Measurements from ENCODE around the gene CD101.

DNA sequence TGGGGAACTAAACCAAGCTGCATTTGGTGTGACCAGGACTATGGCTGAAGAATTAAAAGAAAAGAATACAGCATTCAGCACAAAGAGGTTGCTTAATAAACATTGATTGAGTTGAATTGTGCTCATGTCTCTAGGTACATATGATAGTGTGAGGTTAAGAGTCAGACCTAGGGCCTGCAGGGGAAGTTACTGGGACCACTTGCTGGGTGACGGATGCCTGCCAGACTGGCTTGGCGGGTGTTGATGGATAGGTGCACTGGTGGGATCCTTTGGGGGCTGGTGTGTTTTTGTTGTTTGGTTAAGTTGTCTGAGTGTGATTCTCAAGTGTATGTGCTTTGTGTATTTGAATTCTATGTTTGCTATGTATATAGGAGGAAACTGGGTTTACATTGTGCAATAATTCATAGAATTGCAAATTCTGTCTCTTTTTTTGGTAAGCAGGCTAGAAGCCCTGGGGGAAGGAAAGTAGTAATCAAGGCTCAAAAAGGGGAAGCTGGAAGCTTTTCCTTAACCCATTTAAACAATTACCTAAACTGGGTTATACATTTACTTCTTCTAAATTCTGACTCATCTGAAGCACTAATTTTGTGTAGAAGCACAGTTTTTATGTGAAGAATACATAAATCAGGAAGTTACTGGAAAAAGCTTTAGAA is 1.8 kb downstream of the CD101 start:
- TF ChIP-seq, protein P1, sequence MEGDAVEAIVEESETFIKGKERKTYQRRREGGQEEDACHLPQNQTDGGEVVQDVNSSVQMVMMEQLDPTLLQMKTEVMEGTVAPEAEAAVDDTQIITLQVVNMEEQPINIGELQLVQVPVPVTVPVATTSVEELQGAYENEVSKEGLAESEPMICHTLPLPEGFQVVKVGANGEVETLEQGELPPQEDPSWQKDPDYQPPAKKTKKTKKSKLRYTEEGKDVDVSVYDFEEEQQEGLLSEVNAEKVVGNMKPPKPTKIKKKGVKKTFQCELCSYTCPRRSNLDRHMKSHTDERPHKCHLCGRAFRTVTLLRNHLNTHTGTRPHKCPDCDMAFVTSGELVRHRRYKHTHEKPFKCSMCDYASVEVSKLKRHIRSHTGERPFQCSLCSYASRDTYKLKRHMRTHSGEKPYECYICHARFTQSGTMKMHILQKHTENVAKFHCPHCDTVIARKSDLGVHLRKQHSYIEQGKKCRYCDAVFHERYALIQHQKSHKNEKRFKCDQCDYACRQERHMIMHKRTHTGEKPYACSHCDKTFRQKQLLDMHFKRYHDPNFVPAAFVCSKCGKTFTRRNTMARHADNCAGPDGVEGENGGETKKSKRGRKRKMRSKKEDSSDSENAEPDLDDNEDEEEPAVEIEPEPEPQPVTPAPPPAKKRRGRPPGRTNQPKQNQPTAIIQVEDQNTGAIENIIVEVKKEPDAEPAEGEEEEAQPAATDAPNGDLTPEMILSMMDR (IDR thresholded peaks at IDR 0.05) = no peak
- TF ChIP-seq POLR2A (IDR thresholded peaks at IDR 0.05) (no peak), POLR2AphosphoS5 (IDR thresholded peaks at IDR 0.05) (no peak)
